ENCODE results near the gene CFAP100. TPM values are rescaled to one million over a fixed set of nuclear protein-coding genes. Genes with fewer than 3 reads are reported as not detected.

The CFAP100 gene
- total RNA-seq, 1 experiment from 2014 or later, result not detected

DNA sequence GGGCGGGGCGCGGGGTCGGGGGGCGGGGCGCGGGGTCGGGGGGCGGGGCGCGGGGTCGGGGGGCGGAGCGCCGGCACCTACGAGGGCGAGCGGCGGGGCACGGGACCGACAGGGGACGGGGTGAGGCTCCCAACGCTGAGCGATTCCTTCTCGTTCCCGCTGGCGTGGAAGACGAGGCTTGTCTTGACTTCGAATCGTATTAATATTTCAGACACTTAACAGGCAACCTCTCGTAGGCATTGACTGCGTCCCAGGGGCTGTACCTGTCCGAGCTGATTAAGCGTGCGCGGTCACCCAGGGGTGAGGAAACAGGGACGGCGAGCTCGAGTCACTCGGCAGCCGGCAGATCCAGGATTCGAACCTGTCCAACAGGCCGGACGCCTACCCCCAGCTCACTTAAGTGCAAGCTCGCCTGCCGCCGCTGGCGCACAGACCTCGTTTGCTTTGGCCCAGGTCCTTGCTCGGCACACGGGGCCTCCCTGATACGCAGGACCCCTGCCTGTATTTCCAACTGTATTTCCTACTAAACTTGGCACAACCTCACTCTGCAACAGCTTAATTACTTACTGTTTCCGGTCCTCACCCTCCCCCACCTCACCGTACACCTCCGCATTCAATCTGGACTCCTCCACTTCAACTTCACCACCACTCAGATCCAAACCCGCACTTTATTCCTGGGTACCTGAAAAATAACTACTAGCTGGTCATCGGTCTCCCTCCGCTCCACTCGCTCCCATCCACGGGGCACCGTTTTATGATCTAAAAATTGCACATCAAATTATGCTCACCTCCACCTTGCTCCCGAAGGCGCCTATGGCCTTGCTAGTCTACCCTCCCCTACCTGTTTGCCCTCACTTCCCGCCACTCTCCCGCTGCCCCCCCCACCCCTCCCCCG lies 81.7 kb downstream of the CFAP100 start:
- H3K36me3 Mint-ChIP-seq (ENCODE audit: insufficient read depth, unreplicated experiment), result peaks cover 22% of the 10 kb centered on the region
- CTCF ChIA-PET, result interaction anchor here (0.6 kb wide), 1 partner anchor 14 kb away, joined by 3 read pairs; no protein-coding TSS in a partner anchor

DNA sequence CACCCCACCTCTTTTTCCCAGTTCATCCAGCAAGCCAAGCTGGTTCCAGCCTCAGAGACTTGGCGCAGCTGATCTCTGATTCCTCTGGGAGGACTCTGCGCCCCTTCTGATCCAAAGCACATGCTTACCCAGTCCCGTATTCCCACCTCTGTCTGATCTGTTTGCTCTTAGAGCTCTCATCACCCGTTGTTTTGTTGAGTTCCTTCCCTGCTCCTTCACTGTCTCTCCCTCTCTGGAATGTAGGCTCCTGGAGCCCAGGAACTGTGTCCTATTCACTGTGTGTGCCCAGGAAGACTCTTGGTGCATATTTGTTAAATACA lies 82.3 kb downstream of the CFAP100 start:
- CTCF ChIA-PET, result interaction anchor here (0.6 kb wide), 1 partner anchor 14 kb away, joined by 3 read pairs; no protein-coding TSS in a partner anchor
- Histone ChIP-seq H3K4me3 (ENCODE audit: low read depth, low read length) (no peak overlapping the region), H3K4me1 (peaks cover 17% of the 10 kb centered on the region), H3K27me3 (replicated peaks; ENCODE audit: control insufficient read depth, insufficient read depth, low read length) (no peaks in the 10 kb centered on the region), H3K36me3 (ENCODE audit: control insufficient read depth, insufficient read depth, low read length) (no peaks in the 10 kb centered on the region; the same call in 1 of the 2 replicates), H3K9me3 (no peaks in the 10 kb centered on the region)
- intact Hi-C loops (cut with micrococcal nuclease; ENCODE audit: unreplicated experiment), result loop anchor here (10.0 kb wide), 1 partner anchor 212 kb away; no protein-coding TSS in a partner anchor
- Mint-ChIP-seq H3K4me3 (ENCODE audit: unreplicated experiment) (peak overlapping the region; percentile 75), H3K27me3 (ENCODE audit: insufficient read depth, unreplicated experiment) (no peaks in the 10 kb centered on the region), H3K4me1 (ENCODE audit: low read depth, unreplicated experiment) (peaks cover 20% of the 10 kb centered on the region), H3K27ac (ENCODE audit: unreplicated experiment) (peak overlapping the region; percentile 69), H3K9me3 (ENCODE audit: unreplicated experiment) (no peaks in the 10 kb centered on the region), H3K36me3 (ENCODE audit: insufficient read depth, unreplicated experiment) (peaks cover 22% of the 10 kb centered on the region)
- BruUV-seq (replicated peaks), result no TSS peak
- peak in 1 of 2 experiments; percentile 30 for DNase-seq
- TF ChIP-seq, protein P1, sequence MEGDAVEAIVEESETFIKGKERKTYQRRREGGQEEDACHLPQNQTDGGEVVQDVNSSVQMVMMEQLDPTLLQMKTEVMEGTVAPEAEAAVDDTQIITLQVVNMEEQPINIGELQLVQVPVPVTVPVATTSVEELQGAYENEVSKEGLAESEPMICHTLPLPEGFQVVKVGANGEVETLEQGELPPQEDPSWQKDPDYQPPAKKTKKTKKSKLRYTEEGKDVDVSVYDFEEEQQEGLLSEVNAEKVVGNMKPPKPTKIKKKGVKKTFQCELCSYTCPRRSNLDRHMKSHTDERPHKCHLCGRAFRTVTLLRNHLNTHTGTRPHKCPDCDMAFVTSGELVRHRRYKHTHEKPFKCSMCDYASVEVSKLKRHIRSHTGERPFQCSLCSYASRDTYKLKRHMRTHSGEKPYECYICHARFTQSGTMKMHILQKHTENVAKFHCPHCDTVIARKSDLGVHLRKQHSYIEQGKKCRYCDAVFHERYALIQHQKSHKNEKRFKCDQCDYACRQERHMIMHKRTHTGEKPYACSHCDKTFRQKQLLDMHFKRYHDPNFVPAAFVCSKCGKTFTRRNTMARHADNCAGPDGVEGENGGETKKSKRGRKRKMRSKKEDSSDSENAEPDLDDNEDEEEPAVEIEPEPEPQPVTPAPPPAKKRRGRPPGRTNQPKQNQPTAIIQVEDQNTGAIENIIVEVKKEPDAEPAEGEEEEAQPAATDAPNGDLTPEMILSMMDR (IDR thresholded peaks at IDR 0.05; ENCODE audit: insufficient read depth in 1 of 2, low read depth in 1 of 2, low read length in 1 of 2, severe bottlenecking in 1 of 2, unreplicated experiment in 1 of 2), result no peak
- POLR2A ChIA-PET, result interaction anchor here (0.6 kb wide), 2 partner anchors 46 to 84 kb away, joined by 3 to 4 read pairs; no protein-coding TSS in a partner anchor

More for the DNA sequence above, 81.7 kb downstream of the CFAP100 start:
- BruUV-seq (replicated peaks), result TSS peak; percentile 93
- H3K4me1 Mint-ChIP-seq (ENCODE audit: low read depth, unreplicated experiment), result peaks cover 20% of the 10 kb centered on the region
- H3K4me1 ChIP-seq, result peaks cover 17% of the 10 kb centered on the region
- no peaks in the 10 kb centered on the region for H3K9me3 ChIP-seq
- peak overlapping the region; percentile 75 for H3K4me3 Mint-ChIP-seq (ENCODE audit: unreplicated experiment)
- H3K27me3 Mint-ChIP-seq (ENCODE audit: insufficient read depth, unreplicated experiment), result no peaks in the 10 kb centered on the region
- H3K36me3 ChIP-seq (ENCODE audit: control insufficient read depth, insufficient read depth, low read length), result no peaks in the 10 kb centered on the region; the same call in 1 of the 2 replicates
- POLR2A ChIA-PET, result interaction anchor here (0.6 kb wide), 3 partner anchors 46 to 230 kb away, joined by 3 to 4 read pairs (median 3); no protein-coding TSS in a partner anchor
- no peaks in the 10 kb centered on the region for H3K27me3 ChIP-seq (replicated peaks; ENCODE audit: control insufficient read depth, insufficient read depth, low read length)
- peak in 1 of 2 experiments; percentile 67 for DNase-seq
- TF ChIP-seq, protein P1 (IDR thresholded peaks at IDR 0.05; ENCODE audit: insufficient read depth in 1 of 2, low read depth in 1 of 2, low read length in 1 of 2, severe bottlenecking in 1 of 2, unreplicated experiment in 1 of 2), result no peak
- no peaks in the 10 kb centered on the region for H3K9me3 Mint-ChIP-seq (ENCODE audit: unreplicated experiment)
- H3K4me3 ChIP-seq (ENCODE audit: low read depth, low read length), result peak overlapping the region; percentile 83
- peak overlapping the region; percentile 69 for H3K27ac Mint-ChIP-seq (ENCODE audit: unreplicated experiment)
- intact Hi-C loops (cut with micrococcal nuclease; ENCODE audit: unreplicated experiment), result loop anchor here (10.0 kb wide), 1 partner anchor 212 kb away; no protein-coding TSS in a partner anchor

DNA sequence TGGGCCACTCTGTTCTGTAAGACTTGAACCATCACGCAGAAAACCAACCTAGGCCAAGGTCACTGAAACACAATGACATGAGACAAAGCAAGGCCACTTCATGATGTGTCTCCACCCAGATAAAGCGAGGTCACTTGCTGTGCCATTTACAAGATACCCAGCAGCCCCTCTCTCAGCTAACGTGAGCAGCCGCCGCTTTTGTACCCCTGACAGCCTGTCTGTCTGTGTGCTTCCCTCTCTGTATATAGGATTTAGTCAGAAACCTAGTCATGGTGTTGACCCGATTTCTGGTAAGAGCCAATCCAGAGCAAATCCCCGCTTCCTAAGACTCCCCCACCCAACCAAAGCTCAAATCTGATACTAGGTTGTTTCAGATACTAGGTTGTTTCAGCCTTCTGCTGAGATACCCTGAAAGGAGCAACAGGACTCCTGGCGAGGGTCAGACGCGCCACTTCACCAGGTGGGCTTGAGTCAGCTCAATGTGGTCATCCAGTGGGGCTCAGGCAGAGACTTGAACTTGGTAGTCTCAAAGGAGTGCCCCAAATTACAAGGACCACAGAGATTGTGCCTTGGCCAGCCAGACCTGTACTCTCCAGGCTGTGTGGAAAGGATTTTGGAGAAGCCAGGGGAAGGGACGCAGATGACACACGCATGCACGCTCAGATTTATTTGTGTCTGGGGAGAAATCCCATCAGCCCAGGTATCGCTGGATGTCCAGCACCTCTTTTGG lies 84.0 kb downstream of the CFAP100 start:
- no peak overlapping the region for H3K27ac Mint-ChIP-seq (ENCODE audit: unreplicated experiment)
- intact Hi-C loops (cut with micrococcal nuclease; ENCODE audit: unreplicated experiment), result loop anchor here (10.0 kb wide), 1 partner anchor 214 kb away; no protein-coding TSS in a partner anchor

More for the DNA sequence above, 84.0 kb downstream of the CFAP100 start:
- no peaks in the 10 kb centered on the region for H3K9me3 ChIP-seq
- H3K4me1 Mint-ChIP-seq (ENCODE audit: low read depth, unreplicated experiment), result peaks cover 3% of the 10 kb centered on the region
- no peaks in the 10 kb centered on the region for H3K27me3 ChIP-seq (replicated peaks; ENCODE audit: control insufficient read depth, insufficient read depth, low read length)
- peaks cover 6% of the 10 kb centered on the region for H3K36me3 Mint-ChIP-seq (ENCODE audit: insufficient read depth, unreplicated experiment)
- BruUV-seq (replicated peaks), result no TSS peak
- H3K27me3 Mint-ChIP-seq (ENCODE audit: insufficient read depth, unreplicated experiment), result no peaks in the 10 kb centered on the region
- ChIA-PET CTCF (no interaction called here), POLR2A (no interaction called here)
- TF ChIP-seq, protein P1 (IDR thresholded peaks at IDR 0.05; ENCODE audit: insufficient read depth in 1 of 2, low read depth in 1 of 2, low read length in 1 of 2, severe bottlenecking in 1 of 2, unreplicated experiment in 1 of 2), result no peak
- no peak overlapping the region for H3K4me3 ChIP-seq (ENCODE audit: low read depth, low read length)
- no peaks in the 10 kb centered on the region; the same call in 1 of the 2 replicates for H3K36me3 ChIP-seq (ENCODE audit: control insufficient read depth, insufficient read depth, low read length)
- DNase-seq, result no peak
- no peaks in the 10 kb centered on the region for H3K9me3 Mint-ChIP-seq (ENCODE audit: unreplicated experiment)
- peaks cover 4% of the 10 kb centered on the region for H3K4me1 ChIP-seq
- H3K4me3 Mint-ChIP-seq (ENCODE audit: unreplicated experiment), result no peak overlapping the region

All from Caco-2 (cell line).